GM12878 (cell line): ENCODE data around the gene MYPN. TPM values are rescaled to one million over a fixed set of nuclear protein-coding genes. Genes with fewer than 3 reads are reported as not detected.

Experiments used
- ATAC-seq: fragments of 200-7000 bp; cut with Tn5 transposase; 3 replicates; pipeline ENCODE4 v1.9.1; 2020; ENCODE audit warnings: mild to moderate bottlenecking, moderate library complexity
- BruUV-seq: library from RNA; stranded (reverse); fragments of 400-500 nt; replicated peaks from 2 replicates; lab custom pipeline; 2021; lab: Mats Ljungman, UMichigan
- CTCF ChIA-PET: fragments of 300-600 bp; sonication (Branson Sonifier 250); formaldehyde crosslinking; extraction: SDS; loops from one replicate; lab custom pipeline; 2021; ENCODE audit warnings: inconsistent platforms; lab: Yijun Ruan, JAX
- POLR2A ChIA-PET: fragments of 350-600 bp; formaldehyde crosslinking; extraction: SDS; loops from one replicate; lab custom pipeline; 2021; ENCODE audit warnings: inconsistent platforms; lab: Charles Lee
- RAD21 ChIA-PET: fragments of 300-600 bp; sonication (Branson Sonifier 250); formaldehyde crosslinking; loops from one replicate; lab custom pipeline; 2023; ENCODE audit warnings: antibody characterized with exemption; ENCODE audit not compliant: unreplicated experiment; lab: Charles Lee
- SMC1A ChIA-PET: fragments of 300-600 bp; sonication (Branson Sonifier 250); formaldehyde crosslinking; loops from one replicate; lab custom pipeline; 2023; ENCODE audit not compliant: unreplicated experiment, uncharacterized antibody; lab: Charles Lee
- DNase-seq: peaks from one replicate; pipeline ENCODE4 v3.0.0-alpha.2; 2011; ENCODE audit warnings: low read depth, low spot score
- FAIRE-seq: peaks from 3 replicates; lab custom pipeline; 2011; peaks lifted over from hg19 to GRCh38; lab: Jason Lieb, UNC
- H2AFZ ChIP-seq: 2 replicates; pipeline ENCODE4 v1.6.0; 2011; ENCODE audit warnings: low read depth, low read length, control low read depth; ENCODE audit not compliant: control insufficient read depth
- H3K27ac ChIP-seq: 2 replicates; pipeline ENCODE4 v1.5.1; 2011; ENCODE audit warnings: control low read depth; ENCODE audit not compliant: control insufficient read depth, insufficient read depth
- H3K27me3 ChIP-seq, 2 experiments: replicated peaks in 1 of 2; 2 replicates each; pipeline versions ENCODE4 v1.6.0 to v1.6.1; 2011; ENCODE audit warnings: low read length in 1 of 2; ENCODE audit not compliant: control insufficient read depth in 2 of 2, insufficient read depth in 2 of 2
- H3K36me3 ChIP-seq, 2 experiments: 2 replicates each; pipeline ENCODE4 v1.5.1; 2011; ENCODE audit warnings: low read length in 1 of 2; ENCODE audit not compliant: control insufficient read depth in 2 of 2, insufficient read depth in 2 of 2
- H3K4me1 ChIP-seq: 2 replicates; pipeline ENCODE4 v1.6.1; 2011; ENCODE audit warnings: mild to moderate bottlenecking, low read length, moderate library complexity, mixed read lengths; ENCODE audit not compliant: control insufficient read depth, insufficient read depth
- H3K4me2 ChIP-seq: 2 replicates; pipeline ENCODE4 v1.6.0; 2011; ENCODE audit warnings: control low read depth; ENCODE audit not compliant: control insufficient read depth, insufficient read depth
- H3K4me3 ChIP-seq: fragments of 200-600 bp; sonication (generic); 2 replicates; pipeline ENCODE4 v1.5.1; 2016
- H3K79me2 ChIP-seq: 2 replicates; pipeline ENCODE4 v1.6.0; 2011; ENCODE audit warnings: low read length; ENCODE audit not compliant: control insufficient read depth, insufficient read depth
- H3K9ac ChIP-seq: 2 replicates; pipeline ENCODE4 v1.8.0; 2011; ENCODE audit warnings: low read length, control low read depth, mixed read lengths; ENCODE audit not compliant: control insufficient read depth, insufficient read depth
- H3K9me3 ChIP-seq: replicated peaks from 3 replicates; pipeline ENCODE4 v1.5.1; 2011; ENCODE audit warnings: mild to moderate bottlenecking, low read length; ENCODE audit not compliant: control insufficient read depth, insufficient read depth
- H4K20me1 ChIP-seq: 2 replicates; pipeline ENCODE4 v1.6.0; 2011; ENCODE audit not compliant: control insufficient read depth, insufficient read depth
- ATF7 ChIP-seq: fragments of 450-650 bp; IDR thresholded peaks from 2 replicates; pipeline ENCODE4 v1.6.1; 2016; ENCODE audit warnings: low read depth, mild to moderate bottlenecking
- HCFC1 ChIP-seq: fragments of 150-350 bp; IDR thresholded peaks from 2 replicates; pipeline ENCODE4 v1.6.1; 2014; ENCODE audit warnings: low read length
- HDAC2 ChIP-seq: fragments of 200-600 bp; sonication (generic); IDR thresholded peaks from 2 replicates; pipeline ENCODE4 v1.6.1; 2017
- MYB ChIP-seq: fragments of 150-350 bp; IDR thresholded peaks from 2 replicates; pipeline ENCODE4 v1.6.1; 2014; ENCODE audit warnings: mild to moderate bottlenecking, low read depth, low read length, borderline replicate concordance
- POLR2AphosphoS5 ChIP-seq: IDR thresholded peaks from 2 replicates; pipeline ENCODE4 v1.6.1; 2011; ENCODE audit warnings: mild to moderate bottlenecking, low read length, inconsistent platforms
- PRDM15 ChIP-seq: fragments of 450-650 bp; formaldehyde crosslinking; IDR thresholded peaks from 2 replicates; pipeline ENCODE4 v1.4.0; 2020; ENCODE audit warnings: mild to moderate bottlenecking, moderate library complexity
- TCF3 ChIP-seq: IDR thresholded peaks from 2 replicates; pipeline ENCODE4 v1.6.1; 2012; ENCODE audit warnings: low read depth, mild to moderate bottlenecking, low read length, borderline replicate concordance; ENCODE audit not compliant: insufficient read depth
- WRNIP1 ChIP-seq: IDR thresholded peaks from 2 replicates; pipeline ENCODE4 v1.6.1; 2011; ENCODE audit warnings: low read depth, low read length, improper control_type of control experiment, borderline replicate concordance
- WGBS: methylation state at CpG from one replicate; pipeline ENCODE4 v1.1.6; 2016; ENCODE audit warnings: low lambda C conversion rate; ENCODE audit not compliant: insufficient replicate concordance, insufficient coverage; ENCODE audit errors: missing lambda C conversion rate; 5-methylcytosine and 5-hydroxymethylcytosine counted together
- in situ Hi-C: fragments of 300-500 bp; cut with MboI; formaldehyde crosslinking; loops from 9 replicates; pipeline ENCODE4 v1.14.3; 2018; ENCODE audit warnings: mixed read lengths
- intact Hi-C: fragments of 100-400 bp; cut with micrococcal nuclease; formaldehyde crosslinking; loops from one replicate; pipeline ENCODE4 v1.14.2; 2022; ENCODE audit not compliant: unreplicated experiment
- polyA plus RNA-seq, 11 experiments: library from polyadenylated mRNA; depleted of rRNA in 4 of 11; unstranded in 6 of 11; stranded (reverse) in 5 of 11; fragments of >200 nt; fragmentation: Nextera tagmentation in 4 of 11; fragmentation: Illumina TruSeq in 1 of 11; extraction: Ambion mirVana in 4 of 11; extraction: Trizol in 1 of 11; gene quantifications; 1 replicate in 1 of 11; 2 replicates in 10 of 11; pipeline versions ENCODE4 v1.2.1 to v1.2.3, GENCODE V29; 2011 to 2016; ENCODE audit warnings: inconsistent platforms in 2 of 11, missing spikeins in 2 of 11, low read depth in 1 of 11
- total RNA-seq, 4 experiments: library from RNA; depleted of rRNA in 3 of 4; stranded (reverse); fragments of >200 nt in 3 of 4; fragmentation: Illumina TruSeq in 1 of 4; extraction: Trizol in 1 of 4; gene quantifications; 2 replicates each; pipeline versions ENCODE4 v1.2.1 to v1.2.3, GENCODE V29; 2013 to 2021

The MYPN gene
- total and polyA plus RNA-seq, 10 of the 15 experiments (the other 5 are each of a cell fraction or from before 2014, with no cell fraction given) = 0.01 to 0.02 TPM; not detected in 8

- ChIA-PET RAD21 (no interaction called here), SMC1A (interaction anchor here (0.7 to 1.5 kb wide), 4 partner anchors 9 to 133 kb away, joined by 3 to 4 read pairs (median 3); no protein-coding TSS in a partner anchor), POLR2A (interaction anchor here (0.6 kb wide), 1 partner anchor 19 kb away, joined by 11 read pairs; no protein-coding TSS in a partner anchor), CTCF (interaction anchor here (1.0 to 1.5 kb wide), 3 partner anchors 9 to 47 kb away, joined by 3 to 8 read pairs (median 5); no protein-coding TSS in a partner anchor)
- no peaks in the 10 kb centered on the region for H3K27me3 ChIP-seq
- no peaks in the 10 kb centered on the region for H3K79me2 ChIP-seq
- no peaks in the 10 kb centered on the region for H3K4me1 ChIP-seq
- TF ChIP-seq ATF7 (no peak), HCFC1 (no peak), MYB (no peak), WRNIP1 (no peak), PRDM15 (CRISPR knock-in tag) (no peak), POLR2AphosphoS5 (no peak), TCF3 (no peak), HDAC2 (no peak)
- BruUV-seq = no TSS peak
- ATAC-seq (no peak), FAIRE-seq (no peak), DNase-seq (no peak)
- no peaks in the 10 kb centered on the region for H3K9me3 ChIP-seq
- no peaks in the 10 kb centered on the region for H4K20me1 ChIP-seq
- intact Hi-C loops = no loop called here
- 85% methylated on average over 2 of the region's 2 CpGs for WGBS
- H3K4me3 ChIP-seq = no peak overlapping the region
- no peak overlapping the region for H3K4me2 ChIP-seq
- in situ Hi-C loops = no loop called here
- H3K27ac ChIP-seq = no peak overlapping the region
- H3K36me3 ChIP-seq = no peaks in the 10 kb centered on the region
- H2AFZ ChIP-seq = no peak overlapping the region
- no peak overlapping the region for H3K9ac ChIP-seq
Measured at GRCh38 chr10:68110027-68110426, 739 bp downstream of the MYPN start.
